ENCODE results near the gene S100A2. TPM values are rescaled to one million over a fixed set of nuclear protein-coding genes. Genes with fewer than 3 reads are reported as not detected.

Gene S100A2
- total RNA-seq, 1 donor from 2014 or later = 15.4 TPM

- Mint-ChIP-seq H3K4me3 (ENCODE audit: unreplicated experiment) (no peak overlapping the region), H3K9me3 (ENCODE audit: low read depth) (no peaks in the 10 kb centered on the region)
Observed at GRCh38 chr1:153546371-153546770, 19.3 kb downstream of the S100A2 start.

GRCh38 chr1:153545067-153546055 is 20.3 kb downstream of the S100A2 start, which contains the start of gene S100A4:
TSS of gene S100A4 (minus strand) at chr1:153545806. CDS start at chr1:153544794, 1,012 bp downstream.
- H3K36me3 Mint-ChIP-seq (ENCODE audit: low read depth) = no peaks in the 10 kb centered on the region
- TF ChIP-seq CTCF (IDR thresholded peaks at IDR 0.05) = no peak
- peak within 1 kb of the TSS; percentile 84 for H3K4me3 Mint-ChIP-seq (ENCODE audit: unreplicated experiment)
- no peaks in the 10 kb centered on the region for H3K9me3 Mint-ChIP-seq (ENCODE audit: low read depth)
- H3K27ac Mint-ChIP-seq (ENCODE audit: unreplicated experiment) = peak within 1 kb of the TSS; percentile 93
- peaks cover 99% of the 10 kb centered on the region for H3K4me1 Mint-ChIP-seq (ENCODE audit: low read depth)
- DNase-seq (ENCODE audit: low spot score) = no peak
- H3K27me3 Mint-ChIP-seq (ENCODE audit: low read depth) = no peaks in the 10 kb centered on the region

More at GRCh38 chr1:153546371-153546770, 19.3 kb downstream of the S100A2 start:
- Mint-ChIP-seq H3K27ac (ENCODE audit: unreplicated experiment) (peak overlapping the region; percentile 93), H3K36me3 (ENCODE audit: low read depth) (no peaks in the 10 kb centered on the region), H3K4me1 (ENCODE audit: low read depth) (peaks cover 97% of the 10 kb centered on the region), H3K27me3 (ENCODE audit: low read depth) (no peaks in the 10 kb centered on the region)
- DNase-seq (ENCODE audit: low spot score) = no peak
- no peak for TF ChIP-seq CTCF (IDR thresholded peaks at IDR 0.05)

GRCh38 chr1:153544453-153545066 is 21.1 kb downstream of the S100A2 start:
- H3K4me3 Mint-ChIP-seq (ENCODE audit: unreplicated experiment) = peak overlapping the region; percentile 84
- H3K27ac Mint-ChIP-seq (ENCODE audit: unreplicated experiment) = peak overlapping the region; percentile 93
- H3K9me3 Mint-ChIP-seq (ENCODE audit: low read depth) = no peaks in the 10 kb centered on the region
- no peaks in the 10 kb centered on the region for H3K27me3 Mint-ChIP-seq (ENCODE audit: low read depth)
- TF ChIP-seq CTCF (IDR thresholded peaks at IDR 0.05) = no peak
- no peak for DNase-seq (ENCODE audit: low spot score)
- no peaks in the 10 kb centered on the region for H3K36me3 Mint-ChIP-seq (ENCODE audit: low read depth)
- peaks cover 96% of the 10 kb centered on the region for H3K4me1 Mint-ChIP-seq (ENCODE audit: low read depth)

- DNase-seq (ENCODE audit: low spot score) = no peak
- peaks cover 89% of the 10 kb centered on the region for H3K4me1 Mint-ChIP-seq (ENCODE audit: low read depth)
- H3K9me3 Mint-ChIP-seq (ENCODE audit: low read depth) = no peaks in the 10 kb centered on the region
- TF ChIP-seq CTCF (IDR thresholded peaks at IDR 0.05) = no peak
- no peaks in the 10 kb centered on the region for H3K36me3 Mint-ChIP-seq (ENCODE audit: low read depth)
- H3K27me3 Mint-ChIP-seq (ENCODE audit: low read depth) = no peaks in the 10 kb centered on the region
- peak overlapping the region; percentile 84 for H3K4me3 Mint-ChIP-seq (ENCODE audit: unreplicated experiment)
- peak overlapping the region; percentile 27 for H3K27ac Mint-ChIP-seq (ENCODE audit: unreplicated experiment)
Observed at GRCh38 chr1:153543736-153544135, 21.9 kb downstream of the S100A2 start.
